A549 (cell line): ENCODE measurements around the gene SGCA. TPM values are rescaled to one million over a fixed set of nuclear protein-coding genes. Genes with fewer than 3 reads are reported as not detected.
A peak's percentile ranks its signal among the peaks of the same experiment; 100 is the strongest.

ENCODE experiments used
- ATAC-seq, 2 experiments: fragments of 200-7000 bp in 1 of 2; fragments of >200 bp in 1 of 2; cut with Nextera tagmentation in 1 of 2; cut with Tn5 transposase in 1 of 2; 3 replicates each; pipeline versions ENCODE4 v1.8.0 to v1.9.1; 2018 to 2020; ENCODE audit warnings: mild to moderate bottlenecking in 1 of 2, moderate library complexity in 1 of 2
- CTCF ChIA-PET: fragments of 300-600 bp; sonication (Branson Sonifier 250); formaldehyde crosslinking; extraction: SDS; loops from one replicate; lab custom pipeline; 2021; ENCODE audit warnings: antibody characterized with exemption, inconsistent platforms; lab: Yijun Ruan, JAX
- POLR2A ChIA-PET: fragments of 350-600 bp; formaldehyde crosslinking; extraction: SDS; loops from one replicate; lab custom pipeline; 2021; ENCODE audit warnings: antibody characterized with exemption, inconsistent platforms; lab: Yijun Ruan, JAX
- DNase-seq, 2 experiments: peaks; one replicate each; pipeline versions ENCODE4 v3.0.0 to v3.0.0-alpha.2; 2011 to 2016; ENCODE audit warnings: low read depth in 1 of 2, low spot score in 1 of 2
- FAIRE-seq: peaks from 2 replicates; lab custom pipeline; 2011; peaks lifted over from hg19 to GRCh38; lab: Jason Lieb, UNC
- H3K27ac ChIP-seq, 2 experiments: fragments of >200 bp; sonication (Bioruptor Twin); formaldehyde crosslinking; 3 replicates each; pipeline ENCODE4 v1.5.1; 2016 to 2017
- H3K4me1 ChIP-seq: fragments of >200 bp; sonication (Bioruptor Twin); formaldehyde crosslinking; 3 replicates; pipeline ENCODE4 v1.6.1; 2016
- H3K4me2 ChIP-seq: fragments of >200 bp; sonication (Bioruptor Twin); formaldehyde crosslinking; 3 replicates; pipeline ENCODE4 v1.6.1; 2016
- H3K4me3 ChIP-seq: fragments of >200 bp; sonication (Bioruptor Twin); formaldehyde crosslinking; 3 replicates; pipeline ENCODE4 v1.5.1; 2016
- H3K9me3 ChIP-seq: fragments of >200 bp; sonication (Bioruptor Twin); formaldehyde crosslinking; 3 replicates; pipeline ENCODE4 v1.6.1; 2016
- BCL3 ChIP-seq: fragments of >200 bp; sonication (Bioruptor Twin); formaldehyde crosslinking; IDR thresholded peaks from 3 replicates; pipeline ENCODE4 v1.6.1; 2016
- CEBPB ChIP-seq, 2 experiments: fragments of >200 bp in 1 of 2; sonication (Bioruptor Twin) in 1 of 2; formaldehyde crosslinking in 1 of 2; IDR thresholded peaks; 2 replicates each; pipeline ENCODE4 v1.6.1; 2012 to 2016
- E2F6 ChIP-seq: IDR thresholded peaks from 2 replicates; pipeline ENCODE4 v1.6.1; 2012; ENCODE audit warnings: low read depth, borderline replicate concordance
- FOSL2 ChIP-seq, 2 experiments: fragments of 450-650 bp in 1 of 2; fragments of >200 bp in 1 of 2; sonication (Bioruptor Twin) in 1 of 2; formaldehyde crosslinking; IDR thresholded peaks; 2 replicates each; pipeline versions ENCODE4 v1.5.0 to v1.6.1; 2016 to 2020; ENCODE audit warnings: mild to moderate bottlenecking in 1 of 2, moderate library complexity in 1 of 2
- FOXS1 ChIP-seq: fragments of 250-450 bp; sonication (Bioruptor Pico); IDR thresholded peaks from 2 replicates; pipeline ENCODE4 v1.5.0; 2020; ENCODE audit warnings: mild to moderate bottlenecking, moderate library complexity
- HDAC2 ChIP-seq: fragments of 200-600 bp; sonication (generic); IDR thresholded peaks from 2 replicates; pipeline ENCODE4 v1.6.1; 2016
- HES2 ChIP-seq: fragments of >200 bp; sonication (Bioruptor Twin); formaldehyde crosslinking; IDR thresholded peaks from 2 replicates; pipeline ENCODE4 v1.6.1; 2016
- HEYL ChIP-seq: fragments of 250-450 bp; sonication (Bioruptor Pico); IDR thresholded peaks from 2 replicates; pipeline ENCODE4 v1.8.0; 2021; ENCODE audit warnings: mild to moderate bottlenecking, moderate library complexity
- HOXA7 ChIP-seq: fragments of 250-450 bp; sonication (Bioruptor Pico); IDR thresholded peaks from 2 replicates; pipeline ENCODE4 v1.5.0; 2020; ENCODE audit warnings: mild to moderate bottlenecking, moderate library complexity
- KDM1A ChIP-seq: fragments of 200-600 bp; sonication (generic); IDR thresholded peaks from 2 replicates; pipeline ENCODE4 v1.6.1; 2016; ENCODE audit warnings: low read depth, mild to moderate bottlenecking
- MAZ ChIP-seq: fragments of 150-350 bp; IDR thresholded peaks from 2 replicates; pipeline ENCODE4 v1.6.1; 2014; ENCODE audit warnings: antibody characterized with exemption, low read depth, low read length, borderline replicate concordance
- PHF8 ChIP-seq: fragments of 200-600 bp; sonication (generic); IDR thresholded peaks from 2 replicates; pipeline ENCODE4 v1.6.1; 2016; ENCODE audit warnings: low read depth, mild to moderate bottlenecking, antibody characterized with exemption, moderate library complexity, borderline replicate concordance
- POLR2A ChIP-seq: IDR thresholded peaks from 2 replicates; pipeline ENCODE4 v1.6.1; 2012; ENCODE audit warnings: mild to moderate bottlenecking, low read length
- POLR2AphosphoS2 ChIP-seq: conservative IDR thresholded peaks from 2 replicates; pipeline ENCODE4 v1.6.1; 2012; ENCODE audit warnings: low read length, improper control_type of control experiment, inconsistent platforms
- RNF2 ChIP-seq: fragments of 200-600 bp; sonication (generic); IDR thresholded peaks from 2 replicates; pipeline ENCODE4 v1.6.1; 2016; ENCODE audit warnings: low read depth, mild to moderate bottlenecking, antibody characterized with exemption, moderate library complexity, borderline replicate concordance
- SMC3 ChIP-seq: fragments of >200 bp; sonication (Bioruptor Twin); formaldehyde crosslinking; IDR thresholded peaks from 3 replicates; pipeline ENCODE4 v1.6.1; 2018; ENCODE audit warnings: inconsistent platforms
- TFCP2L1 ChIP-seq: fragments of 250-450 bp; sonication (Bioruptor Pico); IDR thresholded peaks from 2 replicates; pipeline ENCODE4 v1.5.0; 2021; ENCODE audit warnings: mild to moderate bottlenecking
- ZFP36 ChIP-seq: fragments of 450-650 bp; IDR thresholded peaks from 2 replicates; pipeline ENCODE4 v1.6.1; 2014; ENCODE audit warnings: borderline replicate concordance; ENCODE audit not compliant: partially characterized antibody
- ZNF302 ChIP-seq: fragments of 250-450 bp; sonication (Bioruptor Pico); IDR thresholded peaks from 2 replicates; pipeline ENCODE4 v1.9.0; 2021; ENCODE audit warnings: inconsistent platforms, mild to moderate bottlenecking, moderate library complexity
- WGBS: methylation state at CpG from one replicate; pipeline ENCODE4 v1.1.6; 2017; ENCODE audit errors: missing lambda C conversion rate; 5-methylcytosine and 5-hydroxymethylcytosine counted together
- polyA plus RNA-seq, 4 experiments: library from polyadenylated mRNA; depleted of rRNA in 3 of 4; stranded (reverse); fragments of >200 nt; fragmentation: RNase III in 1 of 4; extraction: RNeasy Plus Mini Kit Qiagen cat#74134 plus additional on column Dnase treatment in 1 of 4; gene quantifications; 2 replicates in 3 of 4; 3 replicates in 1 of 4; pipeline ENCODE4 v1.2.3, GENCODE V29; 2011 to 2017
- TF ChIP-seq, protein P1 (sequence below): fragments of 150-350 bp; IDR thresholded peaks from 2 replicates; pipeline ENCODE4 v1.6.1; 2014; ENCODE audit warnings: low read depth, mild to moderate bottlenecking, low read length
- TF ChIP-seq, protein P2 (sequence below): fragments of 450-650 bp; IDR thresholded peaks from 2 replicates; pipeline ENCODE4 v1.6.1; 2014; ENCODE audit warnings: antibody characterized with exemption
- TF ChIP-seq, protein P3 (sequence below): fragments of >200 bp; sonication (Bioruptor Twin); formaldehyde crosslinking; IDR thresholded peaks from 3 replicates; pipeline ENCODE4 v1.5.1; 2016

Gene SGCA
- polyA plus RNA-seq, 2 of the 4 experiments (the other 2 are of a cell fraction) = 0.44 to 3.4 TPM

DNA sequence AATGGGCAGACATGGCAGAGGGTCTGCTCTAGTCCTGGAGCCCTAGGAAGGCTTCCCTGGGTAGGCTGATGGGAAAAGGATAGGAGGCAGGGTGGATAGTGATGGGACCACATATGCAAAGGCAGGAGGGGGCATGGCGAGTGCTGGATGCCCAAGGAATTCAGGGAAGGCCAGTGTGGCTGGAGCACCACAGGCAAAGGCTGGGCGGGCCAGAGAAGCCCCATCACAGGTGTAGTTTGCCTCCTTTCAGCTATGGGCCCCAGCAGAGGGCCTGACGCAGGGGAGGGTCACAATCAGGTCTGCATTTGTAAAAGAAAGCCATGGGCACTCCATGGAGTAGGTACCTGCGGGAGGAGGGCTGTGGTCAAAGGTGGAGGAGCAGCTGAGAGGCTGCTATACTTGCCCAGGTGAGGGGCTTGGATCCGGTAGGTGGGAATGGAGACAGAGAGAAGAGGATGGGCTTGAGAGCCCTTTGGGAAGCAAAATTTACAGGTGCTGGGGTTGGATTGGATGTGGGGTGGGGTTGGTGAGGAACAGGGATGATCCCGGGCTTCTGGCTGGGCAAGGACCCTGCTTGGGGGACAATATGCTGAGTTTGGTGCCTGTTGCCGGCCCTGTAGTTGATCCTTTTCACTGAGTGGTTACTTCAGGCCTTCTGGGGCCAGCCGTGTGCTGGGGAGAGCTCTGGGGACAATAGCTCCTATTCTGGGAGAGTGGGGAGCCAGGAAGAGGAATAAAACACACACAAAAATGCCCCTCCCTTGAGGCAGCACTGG lies 42.2 kb downstream of the SGCA start:
- no peak overlapping the region for H3K4me3 ChIP-seq
- no peak overlapping the region for H3K4me2 ChIP-seq
- POLR2A ChIA-PET = interaction anchor here (1.1 kb wide), 1 partner anchor 11 kb away, joined by 3 read pairs; no protein-coding TSS in a partner anchor
- H3K4me1 ChIP-seq = peaks cover 27% of the 10 kb centered on the region
- ATAC-seq = no peak
- no peak for FAIRE-seq
- no peak for TF ChIP-seq FOXS1 (CRISPR knock-in tag)
- TF ChIP-seq, protein P1, sequence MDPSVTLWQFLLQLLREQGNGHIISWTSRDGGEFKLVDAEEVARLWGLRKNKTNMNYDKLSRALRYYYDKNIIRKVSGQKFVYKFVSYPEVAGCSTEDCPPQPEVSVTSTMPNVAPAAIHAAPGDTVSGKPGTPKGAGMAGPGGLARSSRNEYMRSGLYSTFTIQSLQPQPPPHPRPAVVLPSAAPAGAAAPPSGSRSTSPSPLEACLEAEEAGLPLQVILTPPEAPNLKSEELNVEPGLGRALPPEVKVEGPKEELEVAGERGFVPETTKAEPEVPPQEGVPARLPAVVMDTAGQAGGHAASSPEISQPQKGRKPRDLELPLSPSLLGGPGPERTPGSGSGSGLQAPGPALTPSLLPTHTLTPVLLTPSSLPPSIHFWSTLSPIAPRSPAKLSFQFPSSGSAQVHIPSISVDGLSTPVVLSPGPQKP = no peak
- TF ChIP-seq, protein P2, sequence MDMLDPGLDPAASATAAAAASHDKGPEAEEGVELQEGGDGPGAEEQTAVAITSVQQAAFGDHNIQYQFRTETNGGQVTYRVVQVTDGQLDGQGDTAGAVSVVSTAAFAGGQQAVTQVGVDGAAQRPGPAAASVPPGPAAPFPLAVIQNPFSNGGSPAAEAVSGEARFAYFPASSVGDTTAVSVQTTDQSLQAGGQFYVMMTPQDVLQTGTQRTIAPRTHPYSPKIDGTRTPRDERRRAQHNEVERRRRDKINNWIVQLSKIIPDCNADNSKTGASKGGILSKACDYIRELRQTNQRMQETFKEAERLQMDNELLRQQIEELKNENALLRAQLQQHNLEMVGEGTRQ = no peak
- TF ChIP-seq HOXA7 = no peak
- TF ChIP-seq TFCP2L1 = no peak
- TF ChIP-seq HDAC2 = no peak
- TF ChIP-seq MAZ = no peak
- no peak for TF ChIP-seq CEBPB (IDR thresholded peaks at IDR 0.05)
- no peak for TF ChIP-seq KDM1A
- TF ChIP-seq, protein P3, sequence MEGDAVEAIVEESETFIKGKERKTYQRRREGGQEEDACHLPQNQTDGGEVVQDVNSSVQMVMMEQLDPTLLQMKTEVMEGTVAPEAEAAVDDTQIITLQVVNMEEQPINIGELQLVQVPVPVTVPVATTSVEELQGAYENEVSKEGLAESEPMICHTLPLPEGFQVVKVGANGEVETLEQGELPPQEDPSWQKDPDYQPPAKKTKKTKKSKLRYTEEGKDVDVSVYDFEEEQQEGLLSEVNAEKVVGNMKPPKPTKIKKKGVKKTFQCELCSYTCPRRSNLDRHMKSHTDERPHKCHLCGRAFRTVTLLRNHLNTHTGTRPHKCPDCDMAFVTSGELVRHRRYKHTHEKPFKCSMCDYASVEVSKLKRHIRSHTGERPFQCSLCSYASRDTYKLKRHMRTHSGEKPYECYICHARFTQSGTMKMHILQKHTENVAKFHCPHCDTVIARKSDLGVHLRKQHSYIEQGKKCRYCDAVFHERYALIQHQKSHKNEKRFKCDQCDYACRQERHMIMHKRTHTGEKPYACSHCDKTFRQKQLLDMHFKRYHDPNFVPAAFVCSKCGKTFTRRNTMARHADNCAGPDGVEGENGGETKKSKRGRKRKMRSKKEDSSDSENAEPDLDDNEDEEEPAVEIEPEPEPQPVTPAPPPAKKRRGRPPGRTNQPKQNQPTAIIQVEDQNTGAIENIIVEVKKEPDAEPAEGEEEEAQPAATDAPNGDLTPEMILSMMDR = no peak
- no peak for TF ChIP-seq POLR2A
- no peak for TF ChIP-seq HES2
- TF ChIP-seq RNF2 = no peak
- TF ChIP-seq FOSL2 (IDR thresholded peaks at IDR 0.05) = no peak
- TF ChIP-seq FOSL2 (CRISPR knock-in tag; IDR thresholded peaks at IDR 0.05) = no peak
- TF ChIP-seq HEYL (CRISPR knock-in tag) = no peak
- H3K27ac ChIP-seq = peak overlapping the region in 1 of 2 experiments; percentile 84; a peak in 2 of 6 replicates
- DNase-seq = no peak
- CTCF ChIA-PET = interaction anchor here (0.7 to 31.5 kb wide), 10 partner anchors 2 to 88 kb away, joined by 3 to 1255 read pairs (median 6); partner anchors contain the start of genes COL1A1 and TMEM92
- 84% methylated on average over 8 of the region's 8 CpGs for WGBS
- no peaks in the 10 kb centered on the region for H3K9me3 ChIP-seq

DNA sequence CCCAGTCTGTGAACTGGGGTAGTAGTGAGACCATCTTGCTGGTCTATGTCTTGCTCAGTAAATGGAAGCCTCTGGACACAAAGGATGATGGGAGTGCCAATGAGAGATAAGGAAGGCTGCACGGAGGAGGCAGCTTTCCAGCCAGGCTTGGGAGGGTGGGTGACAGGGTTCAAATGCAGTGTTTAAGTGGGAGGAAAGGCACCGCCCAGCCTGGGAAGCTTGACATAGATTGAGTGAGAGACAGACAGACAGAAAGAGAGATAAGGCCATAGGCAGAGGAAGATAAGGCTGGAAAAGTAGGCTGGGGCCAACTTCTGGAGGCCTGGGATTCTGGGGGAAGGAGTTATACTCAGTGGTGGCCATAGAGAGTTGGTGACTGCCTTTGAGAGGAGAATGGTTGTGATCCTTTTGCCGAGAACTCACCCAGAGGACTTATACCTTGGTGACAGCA lies 42.8 kb downstream of the SGCA start:
- no peak overlapping the region for H3K4me2 ChIP-seq
- POLR2A ChIA-PET = interaction anchor here (1.1 kb wide), 1 partner anchor 10 kb away, joined by 3 read pairs; no protein-coding TSS in a partner anchor
- no peak for TF ChIP-seq E2F6
- no peak for TF ChIP-seq POLR2AphosphoS2
- TF ChIP-seq ZNF302 (CRISPR knock-in tag) = no peak
- TF ChIP-seq, protein P2 = no peak
- no peak for TF ChIP-seq SMC3
- TF ChIP-seq BCL3 = no peak
- no peak for TF ChIP-seq FOSL2 (IDR thresholded peaks at IDR 0.05)
- no peak for TF ChIP-seq FOSL2 (CRISPR knock-in tag; IDR thresholded peaks at IDR 0.05)
- TF ChIP-seq ZFP36 = no peak
- TF ChIP-seq PHF8 = no peak
- TF ChIP-seq KDM1A = no peak
- ATAC-seq (no peak), DNase-seq (no peak), FAIRE-seq (no peak)
- CTCF ChIA-PET = interaction anchor here (1.1 to 31.5 kb wide), 8 partner anchors 2 to 87 kb away, joined by 3 to 1255 read pairs (median 204); partner anchors contain the start of genes COL1A1 and TMEM92
- no peaks in the 10 kb centered on the region for H3K9me3 ChIP-seq
- WGBS = 88% methylated on average over 3 of the region's 3 CpGs
- peak overlapping the region in 1 of 2 experiments; percentile 84; a peak in 2 of 6 replicates for H3K27ac ChIP-seq
- H3K4me3 ChIP-seq = no peak overlapping the region
- H3K4me1 ChIP-seq = peaks cover 27% of the 10 kb centered on the region
